Aorta (tissue), 5 donors: ENCODE results near the gene FIGLA. TPM values are rescaled to one million over a fixed set of nuclear protein-coding genes. Genes with fewer than 3 reads are reported as not detected.

Experiments used
- ATAC-seq: fragments of 200-7000 bp; cut with Tn5 transposase; one replicate; pipeline ENCODE4 v1.9.1; 2022; ENCODE audit warnings: moderate library complexity; ENCODE audit not compliant: low FRiP score
- DNase-seq, 2 donors: peaks; one replicate each; pipeline ENCODE4 v3.0.0-alpha.2; 2020
- H3K27ac ChIP-seq, 2 donors: one replicate each; pipeline ENCODE4 v1.5.1; 2013; ENCODE audit warnings: low read length in 2 of 2, mild to moderate bottlenecking in 2 of 2, moderate library complexity in 2 of 2, control low read depth in 1 of 2, inconsistent platforms in 1 of 2, low read depth in 1 of 2
- H3K27me3 ChIP-seq, 2 donors: one replicate each; pipeline ENCODE4 v1.6.1; 2013; ENCODE audit warnings: control low read depth in 1 of 2, low read length in 1 of 2, mild to moderate bottlenecking in 1 of 2, moderate library complexity in 1 of 2; ENCODE audit not compliant: insufficient read depth in 2 of 2, control insufficient read depth in 1 of 2
- H3K36me3 ChIP-seq, 2 donors: one replicate each; pipeline ENCODE4 v1.6.1; 2013; ENCODE audit warnings: control low read depth in 1 of 2, low read length in 1 of 2, mild to moderate bottlenecking in 1 of 2; ENCODE audit not compliant: insufficient read depth in 2 of 2, control insufficient read depth in 1 of 2
- H3K4me1 ChIP-seq, 2 donors: one replicate each; pipeline ENCODE4 v1.6.1; 2013; ENCODE audit warnings: low read length in 2 of 2, control low read depth in 1 of 2, mild to moderate bottlenecking in 1 of 2, moderate library complexity in 1 of 2; ENCODE audit not compliant: insufficient read depth in 2 of 2, control insufficient read depth in 1 of 2
- H3K4me3 ChIP-seq, 2 donors: one replicate each; pipeline ENCODE4 v1.5.1; 2013; ENCODE audit warnings: low read length in 2 of 2, control low read depth in 1 of 2, mild to moderate bottlenecking in 1 of 2
- H3K9me3 ChIP-seq: one replicate; pipeline ENCODE4 v1.6.1; 2013; ENCODE audit warnings: mild to moderate bottlenecking, low read length; ENCODE audit not compliant: control insufficient read depth
- WGBS, 2 donors: extraction: QIAGEN DNeasy Blood & Tissue Kit; methylation state at CpG; one replicate each; pipeline ENCODE4 v1.1.7; 2013; 5-methylcytosine and 5-hydroxymethylcytosine counted together
- intact Hi-C, 2 donors: fragments of 100-400 bp; cut with DNase I; formaldehyde crosslinking; loops; one replicate each; pipeline versions ENCODE4 v1.14.2 to v1.15.0; 2022
- polyA plus RNA-seq, 2 donors: library from polyadenylated mRNA; stranded (reverse); fragments of 200-250 nt; gene quantifications; one replicate each; pipeline ENCODE4 v1.2.3, GENCODE V29; 2013
- total RNA-seq, 2 donors: library from RNA; stranded (reverse); fragmentation: NEBNext Ultra II Directional; extraction: Animal tissue kit (Norgen Biotek cat#: 25700); gene quantifications; one replicate each; pipeline ENCODE4 v1.2.1, GENCODE V29; 2021
- donor health status: healthy with polysubstance abuse.
- donor health status: Bipolar disorder and iron deficiency.
- donor health status: DM: no; HTN: no; CAD: no.
- donor health status: DM: no; HTN: no; CAD: no.
- donor health status: DM: yes; HTN: yes; CAD: no.

FIGLA gene
- total and polyA plus RNA-seq, 4 donors = not detected

DNA sequence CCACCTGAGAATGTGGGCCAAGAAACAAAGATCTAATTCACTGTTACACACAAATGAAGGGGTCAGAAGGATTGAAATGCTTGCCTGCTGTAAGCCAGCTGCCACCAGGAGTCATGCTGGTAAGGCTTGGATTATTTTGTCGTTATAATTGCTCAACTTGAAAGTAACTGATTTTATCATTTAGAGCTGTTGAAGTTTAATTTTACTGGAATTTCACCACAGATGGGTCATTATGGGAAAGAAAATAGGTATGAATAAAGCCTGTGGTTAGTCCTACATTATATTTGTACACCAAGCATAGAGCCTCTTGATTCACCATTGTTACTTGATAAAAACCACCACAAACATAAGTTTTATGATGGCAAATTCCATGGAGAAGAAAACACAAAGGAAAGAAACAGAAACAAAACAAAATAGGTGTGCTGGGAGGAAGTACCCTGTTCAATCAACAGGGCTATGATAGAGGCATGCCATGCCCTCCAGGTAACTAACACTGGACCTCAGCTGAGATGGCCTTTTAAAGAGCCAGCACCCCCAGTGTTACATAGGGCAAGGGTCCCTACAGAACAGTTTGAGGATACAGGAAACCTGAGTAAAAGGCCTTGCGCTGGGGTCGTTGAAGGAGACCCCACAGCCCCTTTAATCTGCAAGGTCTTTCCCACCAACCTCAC is 27.0 kb upstream of the FIGLA start:
- no peak overlapping the region for H3K4me3 ChIP-seq
- H3K4me1 ChIP-seq = no peaks in the 10 kb centered on the region
- 85 to 93% methylated on average over 3 of the region's 3 CpGs for WGBS, 2 donors
- H3K27me3 ChIP-seq = peaks cover 0 to 2% of the 10 kb centered on the region in 2 donors
- no peak overlapping the region for H3K27ac ChIP-seq
- ATAC-seq (no peak), DNase-seq (no peak)
- intact Hi-C loops = no loop called here
- H3K9me3 ChIP-seq = no peaks in the 10 kb centered on the region
- no peaks in the 10 kb centered on the region for H3K36me3 ChIP-seq

GRCh38 chr2:70816726-70817125 is 26.3 kb upstream of the FIGLA start:
- no peak overlapping the region for H3K27ac ChIP-seq
- 65 to 69% methylated on average over 5 of the region's 5 CpGs for WGBS, 2 donors
- no peak for DNase-seq
- no peak for ATAC-seq
- H3K9me3 ChIP-seq = no peaks in the 10 kb centered on the region
- H3K4me3 ChIP-seq = no peak overlapping the region
- intact Hi-C loops = no loop called here
- peaks cover 0 to 2% of the 10 kb centered on the region in 2 donors for H3K27me3 ChIP-seq
- H3K4me1 ChIP-seq = no peaks in the 10 kb centered on the region
- no peaks in the 10 kb centered on the region for H3K36me3 ChIP-seq

- ATAC-seq (no peak), DNase-seq (no peak)
- Histone ChIP-seq H3K9me3 (no peaks in the 10 kb centered on the region), H3K27me3 (no peaks in the 10 kb centered on the region), H3K4me1 (no peaks in the 10 kb centered on the region), H3K36me3 (no peaks in the 10 kb centered on the region), H3K27ac (no peak overlapping the region), H3K4me3 (no peak overlapping the region)
- 85 to 89% methylated on average over 12 of the region's 12 CpGs for WGBS, 2 donors
- intact Hi-C loops = no loop called here
Measured at GRCh38 chr2:70808983-70809958, 18.8 kb upstream of the FIGLA start.

- WGBS, 2 donors = 88 to 90% methylated on average over 4 of the region's 4 CpGs
- DNase-seq (no peak), ATAC-seq (no peak)
- Histone ChIP-seq H3K4me1 (no peaks in the 10 kb centered on the region), H3K27ac (no peak overlapping the region), H3K9me3 (no peaks in the 10 kb centered on the region), H3K36me3 (no peaks in the 10 kb centered on the region), H3K4me3 (no peak overlapping the region), H3K27me3 (no peaks in the 10 kb centered on the region)
- intact Hi-C loops = no loop called here
Measured at GRCh38 chr2:70807828-70808118, 17.3 kb upstream of the FIGLA start.

- Histone ChIP-seq H3K4me3 (no peak overlapping the region), H3K9me3 (no peaks in the 10 kb centered on the region), H3K4me1 (no peaks in the 10 kb centered on the region), H3K36me3 (no peaks in the 10 kb centered on the region), H3K27me3 (no peaks in the 10 kb centered on the region), H3K27ac (no peak overlapping the region)
- no peak for DNase-seq
- 86 to 89% methylated on average over 6 of the region's 6 CpGs for WGBS, 2 donors
- intact Hi-C loops = no loop called here
- ATAC-seq = no peak
Measured at GRCh38 chr2:70807102-70807827, 16.8 kb upstream of the FIGLA start.

GRCh38 chr2:70806620-70807019 is 16.2 kb upstream of the FIGLA start:
- H3K36me3 ChIP-seq = no peaks in the 10 kb centered on the region
- no peak overlapping the region for H3K4me3 ChIP-seq
- H3K27ac ChIP-seq = no peak overlapping the region
- WGBS, 2 donors = 61 to 65% methylated on average over 6 of the region's 6 CpGs
- ATAC-seq (no peak), DNase-seq (no peak)
- no peaks in the 10 kb centered on the region for H3K9me3 ChIP-seq
- H3K4me1 ChIP-seq = no peaks in the 10 kb centered on the region
- intact Hi-C loops = no loop called here
- H3K27me3 ChIP-seq = no peaks in the 10 kb centered on the region

- H3K9me3 ChIP-seq = no peaks in the 10 kb centered on the region
Measured at GRCh38 chr2:70806013-70806412, 15.6 kb upstream of the FIGLA start.

GRCh38 chr2:70801607-70802263 is 11.3 kb upstream of the FIGLA start:
- Histone ChIP-seq H3K27me3 (no peaks in the 10 kb centered on the region), H3K4me1 (no peaks in the 10 kb centered on the region), H3K27ac (no peak overlapping the region), H3K36me3 (no peaks in the 10 kb centered on the region), H3K4me3 (no peak overlapping the region), H3K9me3 (peaks cover 6% of the 10 kb centered on the region)
- ATAC-seq (no peak), DNase-seq (no peak)
- WGBS, 2 donors = 58 to 64% methylated on average over 10 of the region's 10 CpGs
- intact Hi-C loops = no loop called here

More at GRCh38 chr2:70806013-70806412, 15.6 kb upstream of the FIGLA start:
- no peak overlapping the region for H3K27ac ChIP-seq
- DNase-seq = no peak
- no peaks in the 10 kb centered on the region for H3K36me3 ChIP-seq
- intact Hi-C loops = no loop called here
- H3K4me3 ChIP-seq = no peak overlapping the region
- no peaks in the 10 kb centered on the region for H3K4me1 ChIP-seq
- ATAC-seq = no peak
- no peaks in the 10 kb centered on the region for H3K27me3 ChIP-seq
- 70 to 73% methylated on average over 5 of the region's 5 CpGs for WGBS, 2 donors
